Activated CD4-positive, alpha-beta T cell treated with anti-CD3 and anti-CD28 coated beads, Interleukin-2, Interleukin-4, amounts not matched to agents 100 ng/mL and 50 ng/mL, durations not matched to agents 16 hours and 8 hours (primary cell): ENCODE data around the gene CHD6.

ENCODE experiments used
- DNase-seq: peaks from one replicate; pipeline ENCODE4 v3.0.0-alpha.2; 2020; ENCODE audit warnings: low spot score

CHD6 gene

GRCh38 chr20:41366546-41367392, 251.4 kb downstream of the CHD6 start, which contains the start of gene EMILIN3:
TSS of gene EMILIN3 (minus strand) at chr20:41366818. CDS start at chr20:41366634, 184 bp downstream.
- no peak for DNase-seq

DNA sequence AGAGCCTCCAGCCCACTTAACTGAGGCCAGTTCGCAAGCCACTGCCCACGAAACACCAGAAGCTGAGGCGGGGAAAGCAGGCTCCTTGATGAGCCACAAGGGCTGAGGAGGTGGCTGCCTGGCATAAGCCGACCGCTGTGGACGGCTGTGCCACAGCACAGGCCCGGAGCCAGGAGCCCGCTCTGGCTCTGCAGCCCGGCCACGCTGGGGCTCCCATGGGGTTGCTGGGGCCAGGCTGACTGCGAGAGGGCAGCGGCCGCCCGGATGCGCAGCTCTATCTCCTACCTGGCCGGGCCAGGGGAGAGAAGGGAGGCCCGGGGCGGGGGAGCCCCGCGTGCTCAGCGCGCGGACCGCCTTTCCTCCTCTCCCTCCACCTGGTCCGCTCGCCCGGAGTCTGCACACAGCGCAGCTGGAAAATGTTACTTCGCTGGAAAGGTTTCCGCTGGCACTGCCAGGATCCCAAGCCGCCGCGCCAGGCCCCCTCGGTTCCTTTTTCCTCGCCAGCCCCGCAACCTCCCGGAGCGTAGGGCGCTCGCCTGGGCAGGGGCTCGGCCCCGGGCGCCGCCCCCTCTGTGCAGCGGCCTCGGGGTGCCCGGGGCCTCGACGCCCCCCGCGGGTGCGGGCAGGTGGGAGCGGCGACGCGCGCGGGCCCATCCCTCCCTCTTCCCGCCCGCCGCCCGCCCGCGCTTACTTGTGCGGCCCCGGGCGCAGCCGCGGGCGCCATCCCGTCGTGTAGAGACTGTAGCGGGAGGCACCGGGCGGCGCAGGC, 252.2 kb downstream of the CHD6 start:
- DNase-seq, result no peak

DNA sequence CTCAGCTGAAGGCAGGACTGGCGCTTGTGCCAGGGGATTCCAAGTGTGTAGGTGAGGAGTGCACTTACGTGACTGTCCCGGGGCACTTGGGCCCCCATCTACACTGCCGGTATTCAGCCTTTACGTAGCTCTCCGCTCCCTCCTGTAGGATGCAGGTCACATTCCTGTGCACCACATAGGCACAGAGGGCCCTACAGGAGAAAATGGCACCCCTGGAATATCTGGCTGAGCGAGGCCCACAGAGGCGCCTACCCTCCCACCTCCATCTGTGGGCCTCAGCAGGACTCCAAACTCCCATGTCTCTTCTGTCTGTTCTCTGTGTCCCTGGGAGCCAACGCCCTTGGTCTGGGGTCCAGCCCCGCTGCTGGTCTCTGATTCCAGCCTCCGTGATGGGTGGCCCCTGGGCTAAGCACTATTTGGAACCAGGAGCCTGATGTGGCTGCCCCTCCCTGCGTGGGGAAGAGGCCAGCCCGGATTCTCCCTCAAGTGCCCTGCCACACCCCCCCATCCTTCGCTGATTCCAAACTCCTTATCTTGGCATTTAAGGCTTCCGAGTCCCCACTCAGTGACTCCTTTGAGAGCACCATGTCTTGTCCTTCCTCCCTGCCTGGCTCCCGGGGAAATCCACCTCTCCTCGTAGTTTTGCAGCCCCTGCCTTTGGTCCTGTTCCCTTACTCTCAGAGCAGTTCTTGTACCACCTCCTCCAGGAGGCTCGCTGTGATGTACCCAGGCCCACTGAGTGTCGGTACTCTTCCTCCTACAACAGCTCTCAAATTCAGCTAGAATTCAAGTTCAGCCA, 253.0 kb downstream of the CHD6 start:
- no peak for DNase-seq

DNA sequence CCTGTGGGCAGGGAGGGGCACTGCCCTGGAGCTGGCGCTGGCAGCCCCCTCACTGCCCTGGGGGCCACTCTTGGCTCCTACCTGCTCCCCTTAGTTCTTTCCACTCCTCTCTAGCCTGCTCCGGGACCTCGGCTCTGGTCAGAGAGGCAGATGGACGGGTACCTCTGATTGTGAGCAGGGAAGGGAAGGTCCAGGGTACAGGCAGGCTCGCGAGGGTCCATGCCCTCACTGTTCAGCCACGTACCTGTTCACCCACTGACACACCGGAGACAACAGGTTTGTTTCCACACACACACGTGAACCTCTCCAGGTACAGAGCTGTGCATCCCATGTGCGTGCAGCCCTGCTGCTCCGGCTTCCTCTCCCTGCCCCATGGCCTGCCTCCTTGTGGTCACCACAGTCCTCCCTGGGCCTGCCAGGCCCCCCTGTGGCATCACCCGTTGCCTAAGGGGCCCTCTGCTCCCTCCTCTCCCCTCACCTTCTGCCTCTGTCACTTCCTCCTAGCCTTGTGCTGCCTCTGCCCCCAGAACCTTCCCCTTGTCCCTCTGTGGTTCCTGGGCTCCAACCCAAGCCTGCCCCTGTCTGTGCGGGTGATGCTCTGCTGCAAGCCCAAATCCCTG, 253.8 kb downstream of the CHD6 start:
- no peak for DNase-seq

DNA sequence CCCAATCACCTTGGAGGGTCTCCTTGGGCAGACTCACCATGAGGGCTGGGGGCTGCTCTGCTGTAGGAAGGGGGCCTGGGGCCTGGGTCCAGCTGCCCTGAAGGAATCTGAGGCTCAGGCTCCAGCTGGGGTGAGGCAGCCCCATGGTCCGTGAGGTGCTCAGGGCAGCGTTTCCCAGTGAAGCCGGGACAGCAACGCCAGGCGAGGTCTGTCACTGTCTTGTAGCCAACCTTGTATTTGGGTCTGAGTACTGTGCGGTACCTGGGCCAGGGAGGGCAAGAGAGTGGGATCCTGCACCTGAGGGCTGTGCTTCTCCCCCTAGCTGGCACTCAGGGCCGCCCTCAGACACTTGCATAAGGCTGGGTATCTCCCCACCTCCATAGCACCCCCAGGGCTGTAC, 254.6 kb downstream of the CHD6 start:
- no peak for DNase-seq

DNA sequence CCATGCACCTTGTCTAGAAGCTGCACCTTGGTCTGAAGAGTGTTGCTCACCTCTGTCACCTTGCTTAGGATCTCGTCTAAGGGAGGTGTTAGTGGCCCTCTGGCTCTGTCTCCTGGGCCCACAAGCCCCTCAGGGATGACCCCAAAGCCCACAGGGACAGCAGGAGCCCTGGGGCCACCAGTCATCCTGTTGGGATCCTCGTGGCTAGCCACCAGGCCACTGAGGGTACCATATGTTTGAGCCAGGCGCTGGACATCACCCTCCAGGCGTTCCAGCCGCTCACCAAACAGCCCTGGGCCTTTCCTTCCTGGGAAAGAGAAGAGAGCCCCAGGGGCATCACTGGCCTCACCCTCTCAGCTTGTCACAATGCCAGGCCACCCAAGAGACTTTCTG, 255.4 kb downstream of the CHD6 start:
- no peak for DNase-seq

DNA sequence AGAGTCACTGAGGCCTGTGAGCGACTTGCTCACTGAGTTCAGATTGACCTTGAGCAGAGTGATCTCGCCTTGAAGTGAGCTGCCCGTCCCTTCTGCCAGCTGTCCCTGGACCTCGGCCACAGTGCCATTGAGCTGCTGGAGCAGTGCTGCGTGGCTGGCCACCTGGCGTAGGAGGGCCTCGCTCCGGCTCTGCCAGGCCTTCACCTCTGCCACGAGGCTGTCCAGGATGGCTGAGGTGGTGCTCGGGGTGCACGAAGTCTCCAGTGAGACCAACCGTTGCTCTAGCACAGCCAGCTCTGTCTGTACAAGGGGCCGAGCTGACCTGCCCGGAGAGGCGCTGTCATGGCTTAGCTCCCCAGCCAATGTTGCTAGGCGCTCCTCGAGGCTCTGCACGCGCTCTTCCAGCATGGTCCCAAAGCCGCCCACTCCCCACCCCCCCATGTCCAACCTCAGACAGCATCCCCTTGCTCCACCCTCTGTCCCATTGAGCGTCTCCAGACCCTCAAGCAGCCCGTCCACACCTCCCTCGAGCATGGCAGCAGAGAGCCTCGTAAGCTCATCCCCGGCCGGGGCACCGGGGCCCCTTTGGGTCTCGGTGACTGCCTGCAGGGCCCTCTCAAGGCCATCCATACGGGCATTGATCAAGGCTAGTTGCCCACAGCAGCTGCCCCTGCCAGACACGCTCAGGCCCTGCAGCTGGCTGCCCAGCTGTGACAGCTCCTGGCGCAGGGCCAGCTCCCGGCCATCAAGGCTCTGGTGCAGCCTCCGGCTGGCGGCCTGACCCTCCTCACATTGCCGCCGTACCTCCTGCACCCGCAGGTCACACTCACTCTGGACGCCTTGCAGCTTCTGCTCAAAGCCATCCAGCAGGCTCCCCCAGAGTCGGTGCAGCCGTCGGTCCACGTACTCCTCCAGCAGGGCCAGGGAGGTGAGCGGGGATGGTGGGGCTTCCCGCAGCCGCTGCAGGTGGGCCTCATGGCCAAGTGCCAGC, 256.1 kb downstream of the CHD6 start:
- no peak for DNase-seq

DNA sequence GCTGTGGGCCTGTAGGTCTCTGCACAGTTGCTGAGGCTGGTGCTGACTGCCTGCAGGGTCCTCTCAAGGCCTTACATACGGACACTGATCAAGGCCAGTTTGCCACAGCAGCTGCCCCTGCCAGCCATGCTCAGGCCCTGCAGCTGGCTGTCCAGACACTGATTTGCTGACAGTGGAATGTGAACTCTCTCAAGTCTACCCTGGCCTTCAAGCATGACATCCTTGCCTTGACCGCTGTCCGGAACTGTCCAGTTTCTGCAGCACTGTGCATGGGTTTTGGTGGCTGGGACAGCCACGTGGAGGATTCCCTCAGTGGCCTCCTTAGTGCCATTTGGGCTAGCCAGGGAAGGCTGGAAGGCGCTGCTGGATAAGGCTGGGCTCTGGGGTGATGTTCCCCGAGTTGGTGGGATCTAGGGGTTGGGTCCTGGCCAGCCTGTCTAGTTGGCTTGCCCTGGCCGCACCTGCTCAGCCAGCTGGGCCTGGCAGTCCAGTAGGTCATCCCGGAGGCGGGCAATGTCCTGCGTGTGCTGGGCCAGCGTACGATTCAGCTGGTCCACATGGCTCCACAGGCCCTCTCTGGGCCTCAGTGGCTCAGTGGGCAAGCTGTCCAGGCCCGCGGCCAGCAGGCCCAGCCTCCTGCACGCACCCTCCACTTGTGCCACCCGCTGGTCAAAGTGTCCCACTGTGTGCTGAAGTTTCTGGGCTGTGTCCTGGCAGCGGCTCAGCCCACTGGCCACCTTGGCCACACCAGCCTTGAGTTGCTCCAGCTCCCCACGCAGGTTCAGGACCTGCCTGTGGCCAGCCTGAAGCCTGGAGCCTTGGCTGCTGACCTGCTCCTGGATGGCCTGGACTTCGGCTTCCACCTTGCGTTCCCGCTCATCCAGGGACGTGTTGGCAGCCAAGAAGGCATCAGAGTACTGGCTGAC, 257.1 kb downstream of the CHD6 start:
- DNase-seq, result no peak

- no peak for DNase-seq
These were observed 258.6 kb downstream of the CHD6 start for GRCh38 chr20:41359541-41360011.

- DNase-seq, result no peak
These were observed 259.5 kb downstream of the CHD6 start for GRCh38 chr20:41358717-41359116.

- no peak for DNase-seq
These were observed 259.9 kb downstream of the CHD6 start for GRCh38 chr20:41358230-41358629.

DNA sequence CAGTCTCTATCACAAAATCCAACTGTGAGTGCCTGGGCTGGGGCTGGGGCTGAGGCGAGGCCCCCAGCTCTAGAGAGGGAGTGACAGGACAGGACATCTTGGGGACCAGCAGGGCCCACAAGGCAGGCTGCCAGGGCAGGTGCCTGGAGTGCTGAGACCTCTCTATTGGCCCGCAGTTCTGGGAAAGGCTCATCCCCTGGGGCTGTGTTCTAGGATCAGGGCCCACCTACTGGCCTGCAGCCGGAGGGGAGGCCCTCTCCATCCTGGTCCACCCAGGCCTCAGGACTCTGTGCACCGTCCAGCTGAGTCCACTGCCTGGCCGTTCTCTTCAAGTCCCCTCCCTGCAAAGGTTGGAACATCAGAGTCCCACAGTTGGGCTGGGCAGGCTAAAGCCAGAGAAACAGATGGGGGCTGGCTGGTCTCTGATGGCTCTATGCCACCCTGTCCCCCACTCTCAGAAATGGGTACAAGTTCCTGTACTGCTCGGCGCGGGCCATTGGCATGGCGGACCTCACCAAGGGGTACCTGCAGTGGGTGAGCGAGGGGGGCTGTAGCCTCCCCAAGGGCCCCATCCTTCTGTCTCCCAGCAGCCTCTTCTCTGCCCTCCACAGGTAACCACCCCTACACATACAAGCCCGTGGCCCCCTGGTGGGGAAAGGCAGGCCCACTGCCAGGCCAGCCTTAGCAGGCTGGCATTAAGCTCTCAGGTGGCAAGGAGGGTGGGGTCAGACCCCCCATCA, 260.6 kb downstream of the CHD6 start:
- no peak for DNase-seq

DNA sequence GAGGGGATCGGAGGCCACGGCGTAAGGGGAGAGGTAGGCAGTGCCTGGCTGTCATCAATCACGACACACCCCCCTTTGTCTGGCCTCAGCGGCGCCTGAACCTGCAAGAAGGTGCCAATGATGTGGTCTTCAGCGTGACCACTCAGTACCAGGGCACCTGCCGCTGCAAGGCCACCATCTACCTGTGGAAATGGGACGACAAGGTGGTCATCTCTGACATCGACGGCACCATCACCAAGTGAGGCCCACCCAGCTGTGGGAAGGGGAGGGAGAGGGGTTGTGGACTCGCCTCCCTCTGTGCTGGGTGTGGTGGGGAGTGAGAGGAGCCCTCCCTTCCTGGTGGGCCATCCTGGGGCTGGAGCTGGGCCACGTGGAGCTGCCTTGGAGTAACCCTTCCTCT, 261.2 kb downstream of the CHD6 start:
- DNase-seq, result no peak

DNA sequence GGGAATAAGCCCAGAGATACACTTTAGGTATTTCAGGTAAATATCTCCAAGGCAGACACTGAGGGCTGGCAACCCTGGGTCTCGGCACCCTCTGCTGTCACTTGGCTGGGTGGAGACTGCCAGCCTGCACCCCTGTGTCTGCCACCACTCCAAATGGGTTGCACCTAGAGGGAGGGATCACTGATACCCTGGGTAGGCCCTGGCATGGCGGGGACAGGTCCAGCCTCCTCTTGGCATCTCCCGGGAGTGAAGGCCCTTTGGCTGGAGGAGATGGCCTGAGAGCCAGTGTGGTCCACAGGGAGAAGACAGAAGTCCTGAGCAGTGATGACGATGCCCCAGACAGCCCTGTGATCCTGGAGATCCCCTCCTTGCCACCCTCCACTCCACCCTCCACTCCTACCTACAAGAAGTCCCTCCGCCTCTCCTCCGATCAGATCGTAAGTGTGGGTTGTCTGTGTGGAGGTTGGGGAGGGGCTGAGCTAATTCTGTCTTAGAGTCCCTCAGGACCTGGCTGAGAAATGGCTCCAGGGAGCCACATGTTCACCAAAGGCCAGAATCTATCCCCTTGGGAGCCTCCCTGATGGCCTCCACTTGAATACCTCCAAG, 262.5 kb downstream of the CHD6 start:
- no peak for DNase-seq

GRCh38 chr20:41355192-41355591, 263.0 kb downstream of the CHD6 start:
- DNase-seq, result no peak

GRCh38 chr20:41353530-41353929, 264.6 kb downstream of the CHD6 start:
- DNase-seq, result no peak

DNA sequence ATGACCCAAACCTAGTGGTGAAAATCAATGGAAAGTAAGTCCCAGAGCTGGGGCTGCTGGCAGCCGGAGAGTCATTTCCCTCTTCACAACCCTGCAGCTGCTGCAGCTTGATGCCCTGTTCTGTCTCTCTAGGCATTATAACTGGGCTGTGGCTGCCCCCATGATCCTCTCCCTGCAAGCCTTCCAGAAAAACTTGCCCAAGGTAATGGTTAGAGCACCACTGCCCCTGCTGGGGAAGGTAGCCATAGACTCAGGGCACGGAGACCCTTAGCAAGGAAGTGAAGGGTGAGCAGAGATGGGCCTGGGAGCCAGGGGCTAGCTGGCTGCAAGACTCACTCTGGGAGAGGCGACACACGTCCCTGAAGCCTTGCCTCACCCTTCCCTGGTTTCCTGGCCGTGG, 265.5 kb downstream of the CHD6 start:
- DNase-seq, result no peak

GRCh38 chr20:41352106-41352505, 266.1 kb downstream of the CHD6 start:
- no peak for DNase-seq
